MCF 10A (cell line): ENCODE data around the gene MKS1. TPM values are rescaled to one million over a fixed set of nuclear protein-coding genes. Genes with fewer than 3 reads are reported as not detected.

ENCODE experiments used
- BruUV-seq: library from RNA; stranded (reverse); fragments of 400-500 nt; replicated peaks from 2 replicates; lab custom pipeline; 2021; lab: Mats Ljungman, UMichigan
- CTCF ChIA-PET: fragments of 300-600 bp; sonication (Branson Sonifier 250); formaldehyde crosslinking; extraction: SDS; loops from one replicate; lab custom pipeline; 2021; ENCODE audit warnings: antibody characterized with exemption, inconsistent platforms; lab: Yijun Ruan, JAX
- POLR2A ChIA-PET: fragments of 300-600, 350-650 bp; sonication (Branson Sonifier 250); formaldehyde crosslinking; extraction: SDS; loops from one replicate; lab custom pipeline; 2020; ENCODE audit warnings: antibody characterized with exemption, inconsistent platforms; lab: Yijun Ruan, JAX
- DNase-seq: peaks from one replicate; pipeline ENCODE4 v3.0.0-alpha.2; 2018; ENCODE audit not compliant: unreplicated experiment
- H3K27ac Mint-ChIP-seq: one replicate; pipeline ENCODE4 v1.8.0; 2022; ENCODE audit warnings: mild to moderate bottlenecking, low read depth, mixed read lengths; ENCODE audit not compliant: unreplicated experiment
- H3K27me3 Mint-ChIP-seq: one replicate; pipeline ENCODE4 v1.8.0; 2022; ENCODE audit warnings: mixed read lengths; ENCODE audit not compliant: insufficient read depth, unreplicated experiment
- H3K36me3 Mint-ChIP-seq: one replicate; pipeline ENCODE4 v1.8.0; 2022; ENCODE audit warnings: mild to moderate bottlenecking, moderate library complexity, mixed read lengths; ENCODE audit not compliant: insufficient read depth, unreplicated experiment
- H3K4me1 Mint-ChIP-seq: one replicate; pipeline ENCODE4 v1.8.0; 2022; ENCODE audit warnings: mixed read lengths; ENCODE audit not compliant: insufficient read depth, unreplicated experiment
- H3K4me3 Mint-ChIP-seq: one replicate; pipeline ENCODE4 v1.8.0; 2022; ENCODE audit warnings: mild to moderate bottlenecking, moderate library complexity, mixed read lengths; ENCODE audit not compliant: unreplicated experiment
- H3K9me3 Mint-ChIP-seq: one replicate; pipeline ENCODE4 v1.8.0; 2022; ENCODE audit warnings: mixed read lengths; ENCODE audit not compliant: unreplicated experiment
- intact Hi-C: fragments of 100-400 bp; cut with micrococcal nuclease; formaldehyde crosslinking; loops from 2 replicates; pipeline ENCODE4 v1.14.1; 2022
- total RNA-seq: library from RNA; stranded (reverse); gene quantifications from 2 replicates; pipeline ENCODE4 v1.2.3, GENCODE V29; 2022
- TF ChIP-seq, protein P1 (sequence below): fragments of 200-600 bp; IDR thresholded peaks from one replicate; pipeline ENCODE4 v1.8.0; 2022; ENCODE audit warnings: antibody characterized with exemption, mild to moderate bottlenecking; ENCODE audit not compliant: unreplicated experiment

The MKS1 gene
- total RNA-seq, 1 experiment from 2014 or later: 15.4 TPM

GRCh38 chr17:58187063-58187462, 32.0 kb downstream of the MKS1 start:
- ChIA-PET CTCF (interaction anchor here (1.5 kb wide), 1 partner anchor 354 kb away, joined by 6 read pairs; no protein-coding TSS in a partner anchor), POLR2A (no interaction called here)
- no TSS peak for BruUV-seq
- intact Hi-C loops: no loop called here
- Mint-ChIP-seq H3K4me3 (no peak overlapping the region), H3K27me3 (peaks cover 16% of the 10 kb centered on the region), H3K27ac (no peak overlapping the region), H3K9me3 (no peaks in the 10 kb centered on the region), H3K4me1 (peaks cover 17% of the 10 kb centered on the region), H3K36me3 (no peaks in the 10 kb centered on the region)
- DNase-seq: no peak
- TF ChIP-seq, protein P1, sequence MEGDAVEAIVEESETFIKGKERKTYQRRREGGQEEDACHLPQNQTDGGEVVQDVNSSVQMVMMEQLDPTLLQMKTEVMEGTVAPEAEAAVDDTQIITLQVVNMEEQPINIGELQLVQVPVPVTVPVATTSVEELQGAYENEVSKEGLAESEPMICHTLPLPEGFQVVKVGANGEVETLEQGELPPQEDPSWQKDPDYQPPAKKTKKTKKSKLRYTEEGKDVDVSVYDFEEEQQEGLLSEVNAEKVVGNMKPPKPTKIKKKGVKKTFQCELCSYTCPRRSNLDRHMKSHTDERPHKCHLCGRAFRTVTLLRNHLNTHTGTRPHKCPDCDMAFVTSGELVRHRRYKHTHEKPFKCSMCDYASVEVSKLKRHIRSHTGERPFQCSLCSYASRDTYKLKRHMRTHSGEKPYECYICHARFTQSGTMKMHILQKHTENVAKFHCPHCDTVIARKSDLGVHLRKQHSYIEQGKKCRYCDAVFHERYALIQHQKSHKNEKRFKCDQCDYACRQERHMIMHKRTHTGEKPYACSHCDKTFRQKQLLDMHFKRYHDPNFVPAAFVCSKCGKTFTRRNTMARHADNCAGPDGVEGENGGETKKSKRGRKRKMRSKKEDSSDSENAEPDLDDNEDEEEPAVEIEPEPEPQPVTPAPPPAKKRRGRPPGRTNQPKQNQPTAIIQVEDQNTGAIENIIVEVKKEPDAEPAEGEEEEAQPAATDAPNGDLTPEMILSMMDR: no peak

DNA sequence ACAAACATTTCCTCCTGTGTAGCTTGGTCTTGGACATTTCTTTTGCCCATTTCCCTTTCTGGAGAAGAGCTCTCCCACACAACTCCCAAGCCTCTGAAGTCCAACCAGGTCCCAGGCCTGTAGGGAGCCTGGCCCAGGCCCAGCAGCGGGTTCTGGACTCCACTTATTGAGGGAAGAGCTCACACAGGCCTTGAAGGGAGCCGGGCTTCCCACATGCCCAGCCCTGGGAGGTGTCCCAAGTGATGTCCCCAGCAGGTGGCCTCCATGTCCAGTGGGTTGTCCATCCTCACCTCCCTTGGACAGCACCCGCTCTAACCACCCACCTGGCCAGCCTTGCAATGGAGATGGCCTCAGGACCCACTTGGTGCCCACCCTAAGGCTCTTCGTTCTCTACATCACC, 32.5 kb downstream of the MKS1 start:
- no peak overlapping the region for H3K4me3 Mint-ChIP-seq
- no peak overlapping the region for H3K27ac Mint-ChIP-seq
- H3K9me3 Mint-ChIP-seq: no peaks in the 10 kb centered on the region
- peaks cover 17% of the 10 kb centered on the region for H3K4me1 Mint-ChIP-seq
- no peak for DNase-seq
- intact Hi-C loops: no loop called here
- peaks cover 20% of the 10 kb centered on the region for H3K27me3 Mint-ChIP-seq
- TF ChIP-seq, protein P1: no peak
- no TSS peak for BruUV-seq
- POLR2A ChIA-PET: no interaction called here
- H3K36me3 Mint-ChIP-seq: no peaks in the 10 kb centered on the region
- CTCF ChIA-PET: interaction anchor here (1.5 kb wide), 1 partner anchor 353 kb away, joined by 6 read pairs; no protein-coding TSS in a partner anchor

DNA sequence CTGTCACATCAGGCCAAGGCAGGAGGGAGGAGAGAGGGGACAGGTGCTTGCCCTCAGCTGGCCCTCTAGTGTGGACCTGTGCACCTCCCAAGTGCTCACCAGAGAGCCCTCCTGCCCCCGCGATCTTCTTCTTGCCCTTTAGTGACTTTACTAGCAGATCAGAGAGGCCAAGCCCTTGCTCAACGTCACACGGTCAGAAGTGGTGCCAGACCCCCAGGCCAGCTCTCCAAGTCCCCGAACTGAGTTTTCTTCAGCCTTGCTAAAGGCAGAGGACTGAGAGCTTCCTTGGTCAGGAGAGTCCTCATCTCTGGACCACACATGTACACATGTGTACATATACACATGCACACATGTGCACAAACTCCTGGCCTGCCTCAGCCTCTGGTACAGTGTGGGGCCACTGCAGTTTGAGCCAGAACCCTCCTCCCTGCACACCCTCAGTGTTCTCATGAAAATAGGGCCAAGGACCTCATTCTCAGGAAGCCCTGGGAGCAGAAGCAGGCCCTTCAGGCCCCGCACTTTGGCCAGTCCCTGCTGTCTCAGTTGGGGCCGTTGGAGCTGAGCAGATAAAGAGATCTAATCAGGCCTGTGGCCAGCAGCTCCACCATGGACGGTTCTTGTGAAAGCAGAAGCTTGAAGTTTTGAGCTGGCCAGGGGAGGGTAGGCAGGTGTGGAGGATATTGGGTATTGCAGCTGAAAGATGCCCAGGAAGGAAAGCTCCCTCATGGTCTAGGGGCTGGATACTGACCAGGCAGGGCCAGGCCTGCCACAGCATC, 33.9 kb downstream of the MKS1 start:
- peaks cover 31% of the 10 kb centered on the region for H3K27me3 Mint-ChIP-seq
- H3K4me3 Mint-ChIP-seq: no peak overlapping the region
- BruUV-seq: no TSS peak
- no peak overlapping the region for H3K27ac Mint-ChIP-seq
- no peak for DNase-seq
- no peaks in the 10 kb centered on the region for H3K36me3 Mint-ChIP-seq
- CTCF ChIA-PET: interaction anchor here (1.5 kb wide), 1 partner anchor 352 kb away, joined by 6 read pairs; no protein-coding TSS in a partner anchor
- TF ChIP-seq, protein P1: no peak
- POLR2A ChIA-PET: no interaction called here
- H3K4me1 Mint-ChIP-seq: peaks cover 17% of the 10 kb centered on the region
- intact Hi-C loops: no loop called here
- H3K9me3 Mint-ChIP-seq: no peaks in the 10 kb centered on the region

- TF ChIP-seq, protein P1: no peak
- BruUV-seq: no TSS peak
- H3K4me1 Mint-ChIP-seq: peaks cover 10% of the 10 kb centered on the region
- intact Hi-C loops: no loop called here
- CTCF ChIA-PET: no interaction called here
- no peak overlapping the region for H3K4me3 Mint-ChIP-seq
- no peaks in the 10 kb centered on the region for H3K9me3 Mint-ChIP-seq
- H3K27me3 Mint-ChIP-seq: peaks cover 31% of the 10 kb centered on the region
- no peaks in the 10 kb centered on the region for H3K36me3 Mint-ChIP-seq
- no peak overlapping the region for H3K27ac Mint-ChIP-seq
- peak; percentile 91 for DNase-seq
- POLR2A ChIA-PET: no interaction called here
Measured at GRCh38 chr17:58184308-58184985, 34.6 kb downstream of the MKS1 start.
